OCI-LY1 (cell line): ENCODE measurements around the gene NELL2.
A peak's percentile ranks its signal among the peaks of the same experiment; 100 is the strongest.

Experiments used
- H2AFZ ChIP-seq: fragments of 200-600 bp; sonication (generic), shearing (Covaris generic); 2 replicates; pipeline ENCODE4 v1.6.0; 2014; ENCODE audit warnings: antibody characterized with exemption, mild to moderate bottlenecking, low read length
- H3F3A ChIP-seq: fragments of 200-600 bp; sonication (generic), shearing (Covaris generic); 2 replicates; pipeline ENCODE4 v1.6.0; 2014; ENCODE audit warnings: mild to moderate bottlenecking, antibody characterized with exemption, low read length, moderate library complexity; ENCODE audit not compliant: insufficient read depth
- H3K27ac ChIP-seq: fragments of 200-600 bp; sonication (generic); 2 replicates; pipeline ENCODE4 v1.5.1; 2014; ENCODE audit warnings: low read length, mixed run types, mild to moderate bottlenecking, low read depth; ENCODE audit not compliant: poor library complexity, severe bottlenecking
- H3K27me3 ChIP-seq: fragments of 200-600 bp; sonication (generic); 2 replicates; pipeline ENCODE4 v1.6.0; 2014; ENCODE audit warnings: antibody characterized with exemption, mild to moderate bottlenecking, low read length, moderate library complexity; ENCODE audit not compliant: insufficient read depth
- H3K36me3 ChIP-seq: fragments of 200-600 bp; sonication (generic); 2 replicates; pipeline ENCODE4 v1.6.1; 2014; ENCODE audit warnings: mild to moderate bottlenecking, antibody characterized with exemption, low read length, moderate library complexity, mixed read lengths; ENCODE audit not compliant: insufficient read depth
- H3K4me1 ChIP-seq: fragments of 200-600 bp; sonication (generic); 2 replicates; pipeline ENCODE4 v1.5.1; 2014; ENCODE audit warnings: mild to moderate bottlenecking, low read length, moderate library complexity; ENCODE audit not compliant: insufficient read depth, severe bottlenecking
- H3K4me2 ChIP-seq: fragments of 200-600 bp; sonication (generic), shearing (Covaris generic); 2 replicates; pipeline ENCODE4 v1.6.1; 2014; ENCODE audit warnings: low read length
- H3K4me3 ChIP-seq: fragments of 200-600 bp; sonication (generic); 2 replicates; pipeline ENCODE4 v1.5.1; 2014; ENCODE audit warnings: low read length, low read depth, mild to moderate bottlenecking, mixed read lengths; ENCODE audit not compliant: poor library complexity, severe bottlenecking
- H3K79me2 ChIP-seq: fragments of 200-600 bp; shearing (Covaris generic); 2 replicates; pipeline ENCODE4 v1.6.1; 2016; ENCODE audit warnings: mixed run types, low read length, mixed read lengths; ENCODE audit not compliant: insufficient read depth
- H3K9ac ChIP-seq: fragments of 200-600 bp; sonication (generic), shearing (Covaris generic); 2 replicates; pipeline ENCODE4 v1.6.1; 2014; ENCODE audit warnings: mild to moderate bottlenecking, low read length, mixed read lengths
- H3K9me2 ChIP-seq: fragments of 200-600 bp; sonication (generic), shearing (Covaris generic); 2 replicates; pipeline ENCODE4 v1.6.1; 2014; ENCODE audit warnings: low read depth, mild to moderate bottlenecking, low read length, mixed read lengths
- H3K9me3 ChIP-seq: fragments of 200-600 bp; shearing (Covaris generic); 2 replicates; pipeline ENCODE4 v1.6.1; 2014; ENCODE audit warnings: low read length, mixed read lengths
- H4K20me1 ChIP-seq: fragments of 200-600 bp; sonication (generic), shearing (Covaris generic); 2 replicates; pipeline ENCODE4 v1.6.0; 2016; ENCODE audit warnings: mild to moderate bottlenecking, low read length; ENCODE audit not compliant: insufficient read depth
- EZH2 ChIP-seq: fragments of 200-600 bp; sonication (generic), shearing (Covaris generic); IDR thresholded peaks from 2 replicates; pipeline ENCODE4 v1.8.0; 2017; ENCODE audit warnings: borderline replicate concordance, mixed run types, mild to moderate bottlenecking, antibody characterized with exemption, low read length, moderate library complexity, mixed read lengths
- TF ChIP-seq, protein P1 (sequence below): fragments of 200-600 bp; sonication (generic), shearing (Covaris generic); IDR thresholded peaks from 2 replicates; pipeline ENCODE4 v1.5.1; 2017; ENCODE audit warnings: mild to moderate bottlenecking, antibody characterized with exemption, low read length, moderate library complexity, mixed read lengths

The NELL2 gene

GRCh38 chr12:44816446-44817017, 59.6 kb downstream of the NELL2 start:
- H3K27me3 ChIP-seq = no peaks in the 10 kb centered on the region
- H3F3A ChIP-seq = no peaks in the 10 kb centered on the region
- H3K4me1 ChIP-seq = peaks cover 57% of the 10 kb centered on the region
- H3K9me2 ChIP-seq = no peaks in the 10 kb centered on the region
- H2AFZ ChIP-seq = no peak overlapping the region
- no peaks in the 10 kb centered on the region for H3K79me2 ChIP-seq
- TF ChIP-seq, protein P1, sequence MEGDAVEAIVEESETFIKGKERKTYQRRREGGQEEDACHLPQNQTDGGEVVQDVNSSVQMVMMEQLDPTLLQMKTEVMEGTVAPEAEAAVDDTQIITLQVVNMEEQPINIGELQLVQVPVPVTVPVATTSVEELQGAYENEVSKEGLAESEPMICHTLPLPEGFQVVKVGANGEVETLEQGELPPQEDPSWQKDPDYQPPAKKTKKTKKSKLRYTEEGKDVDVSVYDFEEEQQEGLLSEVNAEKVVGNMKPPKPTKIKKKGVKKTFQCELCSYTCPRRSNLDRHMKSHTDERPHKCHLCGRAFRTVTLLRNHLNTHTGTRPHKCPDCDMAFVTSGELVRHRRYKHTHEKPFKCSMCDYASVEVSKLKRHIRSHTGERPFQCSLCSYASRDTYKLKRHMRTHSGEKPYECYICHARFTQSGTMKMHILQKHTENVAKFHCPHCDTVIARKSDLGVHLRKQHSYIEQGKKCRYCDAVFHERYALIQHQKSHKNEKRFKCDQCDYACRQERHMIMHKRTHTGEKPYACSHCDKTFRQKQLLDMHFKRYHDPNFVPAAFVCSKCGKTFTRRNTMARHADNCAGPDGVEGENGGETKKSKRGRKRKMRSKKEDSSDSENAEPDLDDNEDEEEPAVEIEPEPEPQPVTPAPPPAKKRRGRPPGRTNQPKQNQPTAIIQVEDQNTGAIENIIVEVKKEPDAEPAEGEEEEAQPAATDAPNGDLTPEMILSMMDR = no peak
- TF ChIP-seq EZH2 = no peak
- peak overlapping the region; percentile 9 for H3K27ac ChIP-seq
- H3K36me3 ChIP-seq = no peaks in the 10 kb centered on the region
- H3K4me2 ChIP-seq = no peak overlapping the region
- no peak overlapping the region for H3K9ac ChIP-seq
- no peak overlapping the region for H3K4me3 ChIP-seq
- no peaks in the 10 kb centered on the region for H4K20me1 ChIP-seq
- no peaks in the 10 kb centered on the region for H3K9me3 ChIP-seq

- H4K20me1 ChIP-seq = no peaks in the 10 kb centered on the region
- no peak overlapping the region for H3K9ac ChIP-seq
- H3F3A ChIP-seq = no peaks in the 10 kb centered on the region
- H3K4me1 ChIP-seq = peaks cover 50% of the 10 kb centered on the region
- H3K27ac ChIP-seq = peak overlapping the region; percentile 8
- H3K27me3 ChIP-seq = no peaks in the 10 kb centered on the region
- no peaks in the 10 kb centered on the region for H3K9me2 ChIP-seq
- no peaks in the 10 kb centered on the region for H3K36me3 ChIP-seq
- H3K4me2 ChIP-seq = no peak overlapping the region
- no peaks in the 10 kb centered on the region for H3K79me2 ChIP-seq
- no peak overlapping the region for H2AFZ ChIP-seq
- no peaks in the 10 kb centered on the region for H3K9me3 ChIP-seq
- TF ChIP-seq, protein P1 = peak; percentile 70
- no peak for TF ChIP-seq EZH2
- H3K4me3 ChIP-seq = no peak overlapping the region
Measured at GRCh38 chr12:44812062-44812461, 64.1 kb downstream of the NELL2 start.

- Histone ChIP-seq H3K36me3 (no peaks in the 10 kb centered on the region), H3K4me1 (peaks cover 10% of the 10 kb centered on the region), H3K4me2 (no peak overlapping the region), H4K20me1 (no peaks in the 10 kb centered on the region), H3K79me2 (no peaks in the 10 kb centered on the region), H3K4me3 (no peak overlapping the region), H3K27ac (no peak overlapping the region), H3K9me3 (no peaks in the 10 kb centered on the region), H3K9me2 (no peaks in the 10 kb centered on the region), H3K27me3 (no peaks in the 10 kb centered on the region), H2AFZ (no peak overlapping the region), H3K9ac (no peak overlapping the region), H3F3A (no peaks in the 10 kb centered on the region)
- TF ChIP-seq, protein P1 = no peak
- TF ChIP-seq EZH2 = no peak
Measured at GRCh38 chr12:44804068-44804467, 72.0 kb downstream of the NELL2 start.
